Stimulated activated CD4-positive, alpha-beta T cell treated with anti-CD3 and anti-CD28 coated beads, Interleukin-1b, Interleukin-23, amount 100 ng/mL, for 4 hours (primary cell): Measurements from ENCODE around the gene KLK15.

Experiments used
- DNase-seq, 2 donors: peaks; one replicate each; pipeline ENCODE4 v3.0.0-alpha.2; 2020; ENCODE audit warnings: low read depth in 2 of 2

The KLK15 gene

DNA sequence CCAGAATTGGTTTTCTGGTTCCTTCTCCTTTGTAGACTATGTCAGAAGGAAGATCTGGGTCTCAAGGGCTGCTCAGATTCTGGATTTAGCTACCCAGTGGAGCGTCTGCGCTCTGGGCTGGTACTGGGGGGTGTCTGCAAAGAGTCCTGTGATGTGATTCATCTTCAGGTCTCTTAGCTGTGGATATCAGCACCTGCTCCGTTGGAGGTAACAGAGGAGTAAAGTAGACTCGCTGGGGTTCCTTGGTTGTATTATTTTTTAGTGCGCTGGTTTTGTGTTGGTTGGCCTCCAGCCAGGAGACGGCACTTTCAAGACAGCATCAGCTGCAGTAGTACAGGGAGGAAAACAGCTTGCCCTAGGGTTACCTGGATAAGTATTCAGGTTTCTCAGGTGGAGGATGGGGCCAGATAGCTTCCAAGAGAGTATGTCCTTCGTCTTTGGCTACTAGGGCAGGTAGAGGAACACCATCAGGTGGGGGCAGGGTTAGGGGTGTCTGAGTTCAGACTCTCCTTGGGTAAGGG is 10.4 kb upstream of the KLK15 start:
- DNase-seq, result no peak

DNA sequence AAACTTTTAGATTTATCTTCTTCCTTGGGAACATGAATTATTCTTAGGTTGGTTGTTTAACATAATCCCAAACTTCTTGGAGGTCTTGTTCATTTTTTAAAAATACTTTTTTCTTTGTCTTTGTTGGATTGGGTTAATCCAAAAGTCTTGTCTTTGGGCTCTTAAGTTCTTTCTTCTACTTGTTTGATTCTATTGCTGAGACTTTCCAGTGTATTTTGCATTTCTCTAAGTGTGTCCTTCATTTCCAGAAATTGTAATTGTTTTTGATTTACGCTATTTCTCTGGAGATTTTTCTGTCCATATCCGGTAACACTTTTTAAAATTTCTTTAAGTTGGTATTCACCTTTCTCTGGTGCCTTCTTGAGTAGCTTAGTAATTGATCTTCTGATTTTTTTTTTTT is 9.8 kb upstream of the KLK15 start:
- no peak for DNase-seq

DNA sequence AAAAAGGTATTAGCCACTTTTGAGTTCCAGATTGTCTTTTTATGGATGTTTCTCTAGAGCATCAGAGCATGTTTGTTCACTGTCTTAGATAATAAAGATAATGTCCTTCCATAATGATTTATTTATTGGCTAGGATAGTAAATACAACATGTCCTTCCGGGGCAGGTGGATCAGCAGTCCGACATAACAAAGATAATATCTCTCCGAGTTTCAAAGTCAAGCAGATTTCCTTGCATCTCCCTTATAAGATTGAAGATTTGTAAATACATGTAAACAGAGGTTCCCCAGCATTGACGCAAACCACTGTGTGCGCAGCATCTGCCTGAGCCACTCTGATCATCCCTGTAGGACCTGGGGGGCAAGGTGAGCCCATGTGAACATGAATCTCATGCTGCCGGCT is 8.8 kb upstream of the KLK15 start:
- no peak for DNase-seq

DNA sequence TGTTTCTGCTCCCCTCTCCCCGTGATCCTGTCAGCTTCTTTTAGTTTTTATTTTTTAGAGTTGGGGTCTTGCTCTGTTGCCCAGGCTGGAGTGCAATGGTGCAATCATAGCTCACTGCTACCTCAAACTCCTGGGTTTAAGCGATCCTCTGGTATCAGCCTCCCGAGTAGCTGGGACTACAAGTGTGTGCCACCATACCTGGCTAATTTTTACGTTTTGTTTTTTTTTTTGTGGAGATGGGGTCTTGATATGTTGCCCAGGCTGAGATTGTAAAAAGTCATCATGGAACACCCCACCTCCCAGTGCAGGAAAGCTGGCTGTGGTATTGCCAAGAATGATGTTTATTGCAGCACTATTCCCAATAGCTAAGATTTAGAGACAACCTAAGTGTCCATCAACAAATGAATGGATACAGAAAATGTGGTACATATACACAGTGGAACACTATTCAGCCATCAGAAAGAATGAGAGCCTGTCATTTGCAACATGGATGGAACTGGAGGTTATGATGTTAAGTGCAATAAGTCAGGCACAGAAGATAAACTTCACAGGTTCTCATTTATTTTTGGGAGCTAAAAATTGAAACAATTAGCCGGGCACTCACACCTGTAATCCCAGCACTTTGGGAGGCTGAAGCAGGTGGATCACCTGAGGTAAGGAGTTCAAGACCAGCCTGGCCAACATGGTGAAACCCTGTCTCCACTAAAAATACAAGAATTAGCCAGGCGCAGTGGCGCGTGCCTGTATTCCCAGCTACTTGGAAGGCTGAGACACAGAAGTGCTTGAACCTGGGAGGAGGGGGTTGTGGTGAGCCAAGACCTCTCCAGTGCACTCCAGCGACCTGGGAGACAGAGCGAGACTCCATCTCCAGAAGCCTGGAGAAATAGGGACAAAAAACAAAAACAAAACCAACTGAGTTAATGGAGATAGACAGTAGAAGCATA is 6.6 kb upstream of the KLK15 start:
- no peak for DNase-seq

DNA sequence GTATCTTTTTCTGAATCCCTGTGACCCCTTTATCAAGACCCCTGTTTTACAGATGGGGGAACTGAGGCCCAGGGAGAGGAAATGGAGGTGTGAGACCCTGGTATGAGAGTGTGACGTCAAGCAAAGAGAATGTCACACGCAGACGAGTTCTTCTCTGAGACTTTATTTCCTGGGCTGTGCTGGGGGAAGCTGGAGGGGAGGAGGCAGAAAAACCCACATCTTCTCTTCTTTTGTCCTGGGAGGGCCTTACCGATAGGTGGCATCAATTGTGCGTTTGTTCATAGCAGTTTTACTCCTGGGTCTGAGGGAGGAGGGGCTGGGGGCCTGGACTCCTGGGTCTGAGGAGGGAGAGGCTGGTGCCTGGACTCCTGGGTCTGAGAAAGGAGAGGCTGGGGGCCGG is 4.9 kb upstream of the KLK15 start:
- DNase-seq, result no peak

DNA sequence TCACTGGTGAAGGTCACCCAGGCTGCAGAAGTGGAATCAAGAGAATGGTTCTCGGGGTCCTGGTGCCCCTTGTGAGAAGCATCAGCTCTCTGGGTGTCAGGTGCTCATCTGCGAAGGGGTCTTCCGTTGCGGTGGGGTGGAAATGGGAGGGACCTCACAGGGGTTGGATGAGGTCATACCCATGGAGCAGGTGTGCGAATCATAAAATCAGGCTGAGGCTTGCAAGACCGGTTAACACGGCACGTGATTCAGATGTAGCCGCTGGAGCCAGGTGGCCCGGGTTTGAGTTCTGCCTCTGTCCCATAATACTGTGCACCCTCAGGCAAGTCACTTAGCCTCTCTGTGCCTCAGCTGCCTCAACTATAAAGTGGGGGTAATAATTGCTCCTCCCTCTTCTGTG is 3.9 kb upstream of the KLK15 start:
- no peak for DNase-seq

DNA sequence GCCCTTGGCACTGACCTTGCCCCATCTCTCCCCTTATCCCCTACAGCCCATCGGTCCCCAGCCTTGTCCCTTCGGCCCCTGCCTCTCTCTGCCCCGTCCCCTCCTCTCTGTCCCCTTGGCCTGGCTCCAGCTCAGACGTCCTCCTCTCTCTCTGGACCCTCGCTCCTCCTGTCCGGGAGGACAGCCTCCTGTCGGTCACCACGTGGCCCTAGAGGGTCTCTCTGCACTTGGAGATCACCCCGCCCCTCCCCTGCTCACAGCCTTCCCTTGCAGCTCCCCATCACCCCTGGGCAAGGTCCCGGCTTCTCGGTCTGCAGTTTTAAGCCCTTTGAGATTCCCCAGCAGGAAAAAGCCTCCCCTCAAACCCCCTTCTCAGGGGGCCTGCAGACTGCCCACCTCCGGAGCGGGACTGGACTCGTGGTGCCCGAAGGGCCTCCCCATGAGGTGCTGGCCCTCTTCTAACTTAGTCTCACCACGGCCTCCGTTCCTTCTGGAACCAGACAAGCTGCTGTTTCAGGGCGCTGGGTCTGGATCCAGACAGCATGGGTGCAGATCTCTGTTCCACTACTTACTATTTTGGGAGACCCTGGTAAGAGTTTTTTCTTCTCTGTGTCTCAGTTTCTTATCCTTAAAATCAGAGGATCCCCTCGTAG is 3.3 kb upstream of the KLK15 start:
- DNase-seq, result no peak

DNA sequence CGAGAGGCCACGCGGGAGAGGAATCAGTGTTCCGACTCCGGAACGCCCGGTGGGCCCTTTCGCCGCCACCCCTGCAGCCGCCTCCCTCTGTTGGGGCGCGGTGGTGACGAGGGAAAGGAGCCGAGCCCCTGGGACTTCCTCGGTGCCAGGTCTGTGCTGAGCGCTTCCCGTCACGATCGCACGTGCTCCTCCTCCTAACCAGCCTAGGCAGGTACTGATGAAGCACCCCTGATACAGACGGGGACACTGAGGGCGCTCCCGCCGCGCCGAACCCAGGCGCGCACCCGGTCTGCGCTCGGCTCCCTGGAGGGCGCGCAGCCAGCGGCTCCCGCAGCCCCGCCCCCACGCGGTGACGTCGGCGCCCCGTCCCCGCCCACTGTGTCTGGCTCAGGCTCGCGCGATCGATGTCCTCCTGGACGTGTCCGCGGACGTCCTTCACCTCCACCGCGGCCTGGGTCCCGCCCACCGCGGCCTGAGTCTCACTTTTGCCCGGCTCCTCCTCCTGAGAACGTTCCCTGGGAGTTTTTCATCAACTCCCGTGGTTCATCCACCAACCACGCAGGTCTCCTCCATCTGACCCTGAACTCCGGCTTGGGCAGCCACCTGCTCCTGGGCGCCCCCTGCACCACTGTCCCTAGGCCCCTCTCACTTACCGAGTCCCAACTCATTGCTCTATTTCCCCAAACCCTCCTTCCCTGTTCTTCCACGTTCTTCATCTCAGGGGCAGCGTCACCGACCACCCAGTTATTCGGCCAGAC is 2.6 kb upstream of the KLK15 start:
- DNase-seq, result peak; percentile 51 to 76

DNA sequence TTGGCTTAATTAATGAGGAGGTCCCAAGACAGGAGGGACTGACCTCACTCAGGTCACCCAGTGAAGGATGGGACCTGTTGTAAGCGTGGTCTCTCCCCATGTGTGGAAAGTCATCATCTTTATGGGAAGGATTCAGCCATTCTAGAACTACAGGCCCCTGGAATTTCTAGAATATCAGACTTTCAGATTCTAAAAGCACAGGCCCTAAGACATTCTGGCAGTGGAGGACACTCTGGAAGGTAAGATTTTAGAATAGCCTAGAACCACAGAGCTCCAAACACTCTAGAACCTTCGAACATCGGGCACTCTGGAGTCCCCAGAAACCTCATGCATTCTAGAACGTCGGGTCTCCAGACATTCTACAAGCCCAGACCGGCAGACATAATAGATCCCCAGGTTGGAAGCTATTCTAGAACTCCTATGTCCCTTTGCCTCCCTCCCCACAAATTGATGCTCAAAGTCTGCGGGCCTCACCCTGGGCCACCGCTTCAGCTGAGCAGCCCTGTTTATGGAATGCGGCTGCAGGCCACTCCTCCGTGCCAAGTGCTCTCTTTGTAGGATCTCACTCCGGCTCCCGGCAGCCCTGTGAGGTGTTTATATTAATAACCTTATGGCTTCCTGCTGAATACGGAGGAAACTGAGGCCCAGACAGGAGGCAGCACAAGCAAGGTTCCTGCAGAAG is 1.9 kb upstream of the KLK15 start:
- no peak for DNase-seq

DNA sequence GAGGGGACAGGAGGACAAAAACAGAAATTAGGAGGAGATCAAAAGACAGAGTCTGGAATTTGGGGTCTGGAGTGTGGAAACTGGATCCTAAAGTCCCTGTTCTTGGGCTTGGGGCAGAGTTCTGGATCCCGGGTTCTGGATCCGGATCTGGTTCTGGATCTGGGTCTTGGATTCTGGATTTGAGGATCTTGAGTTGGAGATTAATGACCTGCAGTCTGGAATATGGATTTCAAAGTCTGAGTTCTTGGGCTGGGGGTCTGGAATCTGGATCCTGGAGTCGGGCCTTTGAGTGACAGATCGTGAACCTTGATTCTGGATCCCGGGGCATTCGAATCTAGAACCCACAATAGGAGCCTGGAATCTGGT is 411 bp upstream of the KLK15 start:
- DNase-seq, result no peak

DNA sequence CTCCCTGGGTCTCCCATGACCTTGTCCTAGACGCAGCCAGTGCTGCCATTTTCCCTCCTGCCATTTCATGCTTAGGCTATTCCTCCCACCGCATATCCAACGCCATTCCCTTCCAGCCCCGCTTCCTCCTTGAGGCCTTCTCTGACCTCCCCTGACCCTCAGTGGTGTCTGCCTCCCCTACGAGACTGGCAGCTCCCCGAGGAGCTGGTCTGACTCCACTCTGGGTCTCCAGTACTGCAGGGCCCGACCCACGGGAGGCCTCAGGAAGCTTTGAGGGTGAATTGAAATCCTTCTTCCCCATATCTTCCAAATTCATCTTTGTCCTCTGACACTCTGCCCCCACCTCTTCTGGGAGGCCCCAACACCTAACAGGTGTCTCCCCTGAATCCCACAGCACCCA is 708 bp downstream of the KLK15 start:
- DNase-seq, result no peak

DNA sequence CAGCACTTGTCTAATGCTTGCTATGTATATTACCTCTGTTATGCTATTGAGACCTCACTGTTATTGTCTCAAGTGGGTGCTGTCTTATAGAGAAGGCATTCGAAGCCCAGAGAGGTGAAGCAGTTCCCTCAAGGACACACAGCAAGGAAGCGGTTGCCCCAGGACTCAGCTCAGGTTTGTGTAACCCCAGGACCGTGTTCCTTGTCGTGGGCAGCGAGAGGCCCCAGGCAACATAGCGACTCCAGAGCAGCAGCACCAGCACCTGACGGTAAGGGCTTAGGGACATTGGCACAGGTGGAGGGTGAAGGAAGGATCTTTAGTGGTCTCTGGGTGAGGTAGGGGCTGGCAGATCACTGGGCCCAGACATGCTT is 2.4 kb downstream of the KLK15 start:
- no peak for DNase-seq

DNA sequence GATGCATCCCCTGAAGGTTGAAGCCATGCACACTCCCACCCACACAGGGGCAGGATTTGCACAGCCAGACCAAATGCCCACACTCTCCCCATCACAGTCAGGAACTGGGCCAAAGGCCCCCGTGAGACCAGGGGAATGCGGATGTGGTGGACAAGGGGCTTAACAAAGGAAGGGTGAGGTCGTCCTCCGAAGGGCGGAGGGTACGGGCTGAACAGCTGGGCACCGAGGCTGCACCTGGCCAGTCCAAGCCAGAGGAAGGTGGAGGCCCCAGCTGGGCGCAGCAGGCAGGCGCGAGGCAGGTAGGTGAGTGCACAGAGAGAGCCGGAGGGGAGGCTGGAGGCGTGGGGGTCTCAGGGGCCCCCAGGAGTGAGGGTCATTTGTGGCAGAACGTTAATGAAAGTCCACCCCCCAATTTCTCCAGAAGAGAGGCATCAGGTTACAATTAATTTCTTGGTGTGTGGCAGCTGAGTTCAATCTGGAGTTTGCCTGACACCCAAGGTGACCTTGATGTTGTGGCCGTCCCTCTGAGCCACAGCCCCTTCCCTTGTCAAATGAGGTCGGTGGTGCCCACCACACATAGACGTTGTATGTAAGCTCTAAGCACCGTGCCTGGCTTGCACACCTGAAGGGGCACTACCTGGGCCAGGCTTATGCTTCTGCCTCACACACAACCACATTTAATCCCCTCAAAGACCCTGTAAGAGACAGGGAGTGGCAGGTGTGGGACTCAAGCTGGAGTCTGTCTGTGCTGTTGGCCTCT is 2.9 kb downstream of the KLK15 start:
- DNase-seq, result no peak

DNA sequence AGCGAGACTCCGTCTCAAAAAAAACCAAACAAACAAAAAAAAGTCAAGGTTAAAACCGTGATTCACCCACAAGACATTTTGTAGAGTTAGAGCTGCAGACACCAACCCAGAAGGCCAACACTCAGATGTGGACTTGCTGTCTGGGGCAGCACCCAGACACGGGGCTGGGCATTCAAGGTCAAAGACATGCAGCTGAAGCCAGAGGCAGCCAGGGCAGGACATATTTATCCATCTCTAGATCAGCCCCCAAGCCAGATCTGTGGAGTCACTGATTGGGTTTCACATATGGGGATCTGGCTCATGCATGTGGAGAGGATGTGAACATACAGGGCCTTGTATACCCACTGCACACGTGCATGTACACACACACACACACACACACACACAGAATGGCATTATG is 3.6 kb downstream of the KLK15 start:
- DNase-seq, result no peak

DNA sequence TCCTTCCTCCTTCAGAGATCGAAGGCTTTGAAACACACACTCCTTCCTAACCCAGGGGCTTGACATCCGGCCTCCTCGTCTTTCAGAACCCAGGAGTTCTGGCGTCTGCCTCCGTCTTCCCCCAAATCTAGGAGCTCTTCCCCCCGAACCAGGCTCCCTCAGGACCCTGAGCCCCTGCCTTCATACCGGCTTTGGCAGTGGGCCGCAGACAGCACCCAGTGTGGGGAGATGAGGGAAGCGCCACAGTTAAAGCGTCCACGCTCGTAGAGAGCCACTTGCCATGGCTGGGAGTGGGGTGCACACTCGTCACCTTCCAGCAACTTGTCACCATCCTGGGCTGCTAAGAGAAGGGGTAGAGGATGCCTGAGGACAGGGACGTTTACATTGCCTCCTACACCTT is 5.9 kb downstream of the KLK15 start:
- DNase-seq, result no peak

DNA sequence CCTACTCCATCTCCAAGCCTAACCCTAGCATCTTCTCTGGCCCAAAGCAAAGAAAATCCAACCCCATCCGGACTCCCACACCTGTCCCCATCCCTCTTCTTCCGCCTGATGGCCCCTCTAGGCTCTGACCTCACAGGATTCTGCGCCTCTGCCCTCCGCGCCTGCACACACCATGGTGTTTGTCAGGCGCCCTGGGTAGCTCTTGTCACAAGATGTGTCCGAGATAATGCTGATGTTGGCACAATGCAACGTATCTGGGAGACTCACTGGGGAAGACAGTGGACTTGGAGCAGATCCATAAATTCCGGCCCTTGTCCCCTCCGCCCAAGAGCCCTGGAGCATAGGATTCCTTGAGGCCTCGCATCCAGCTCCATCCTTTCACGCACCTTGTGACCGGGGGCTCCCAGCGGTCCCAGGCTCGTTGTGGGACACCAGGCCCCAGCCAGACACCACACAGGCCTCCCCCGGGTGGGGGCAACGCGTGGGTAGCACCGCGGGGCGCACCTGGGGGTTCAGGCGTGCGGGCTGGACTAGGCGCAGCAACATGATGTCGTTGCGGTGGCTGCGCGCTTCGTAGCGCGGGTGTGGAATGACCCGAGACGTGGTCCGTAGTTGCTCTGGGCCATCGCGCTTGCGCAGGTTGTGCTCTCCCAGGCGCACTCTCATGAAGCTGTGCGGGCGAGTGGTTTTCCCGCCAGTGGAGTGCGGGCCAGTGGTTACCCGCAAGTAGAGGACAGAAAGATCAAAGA is 6.7 kb downstream of the KLK15 start:
- no peak for DNase-seq

DNA sequence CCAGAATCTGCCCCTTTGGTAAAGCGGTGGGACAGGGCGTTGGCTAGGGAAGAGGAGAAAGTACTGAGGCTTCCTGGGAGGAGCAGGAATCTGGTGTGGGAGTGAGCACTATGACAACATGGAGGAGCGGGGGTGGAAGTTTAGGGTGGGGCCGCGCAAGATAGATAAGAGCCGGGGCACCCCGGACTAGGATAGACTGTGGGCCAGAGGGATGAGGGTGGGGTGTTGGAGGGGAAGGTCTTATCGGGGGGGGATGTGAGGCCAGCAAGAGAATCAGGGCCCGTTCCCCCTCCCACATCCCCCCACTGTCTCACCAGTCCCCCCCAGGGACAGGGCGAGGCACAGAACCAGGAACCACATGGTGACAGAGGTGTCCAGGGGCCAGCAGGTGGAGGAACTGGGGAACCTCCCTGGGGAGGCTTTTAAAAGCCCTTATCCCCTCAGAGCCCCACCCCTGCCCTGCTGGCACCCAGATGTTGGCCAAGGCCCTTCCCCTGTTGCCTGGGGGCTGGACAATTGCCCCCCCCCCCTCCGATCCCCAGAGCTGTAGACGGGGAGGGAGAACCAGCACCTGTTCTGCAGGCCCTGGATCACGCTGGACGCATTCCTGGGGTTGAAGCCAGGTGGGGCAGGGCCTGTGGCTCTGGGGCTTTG is 9.9 kb downstream of the KLK15 start, which contains the start of gene KLK1:
Gene KLK1 (minus strand): TSS at position 399 of the 654 bp plus-strand sequence. CDS start 39 bp downstream, at position 360.
- no peak for DNase-seq

DNA sequence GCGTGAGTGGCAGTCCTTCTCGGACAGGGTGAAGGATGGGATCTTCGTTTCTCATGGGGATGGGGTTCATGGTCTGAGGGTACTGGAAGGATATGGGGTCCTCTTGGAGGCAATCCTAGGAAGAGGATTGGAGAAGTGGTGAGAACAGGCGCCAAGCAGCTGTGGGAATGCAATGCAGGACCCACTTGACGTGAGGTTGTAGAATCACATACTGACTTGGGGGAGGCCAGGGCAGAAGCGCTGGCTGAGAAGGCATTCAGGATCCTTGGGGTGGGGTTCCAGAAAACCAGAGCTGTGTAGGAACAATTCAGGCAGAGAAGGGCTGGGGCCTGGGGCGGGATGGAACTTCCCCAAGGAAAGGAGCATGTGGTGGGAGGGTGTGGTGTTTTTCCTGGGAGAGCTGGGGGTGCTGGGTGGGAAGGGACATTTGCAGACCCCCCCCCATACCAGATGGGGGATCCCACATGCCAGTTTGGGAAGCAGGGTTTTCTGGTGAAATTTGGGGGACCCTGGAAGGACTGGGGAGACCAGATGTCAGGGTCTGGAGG is 10.6 kb downstream of the KLK15 start:
- DNase-seq, result no peak

DNA sequence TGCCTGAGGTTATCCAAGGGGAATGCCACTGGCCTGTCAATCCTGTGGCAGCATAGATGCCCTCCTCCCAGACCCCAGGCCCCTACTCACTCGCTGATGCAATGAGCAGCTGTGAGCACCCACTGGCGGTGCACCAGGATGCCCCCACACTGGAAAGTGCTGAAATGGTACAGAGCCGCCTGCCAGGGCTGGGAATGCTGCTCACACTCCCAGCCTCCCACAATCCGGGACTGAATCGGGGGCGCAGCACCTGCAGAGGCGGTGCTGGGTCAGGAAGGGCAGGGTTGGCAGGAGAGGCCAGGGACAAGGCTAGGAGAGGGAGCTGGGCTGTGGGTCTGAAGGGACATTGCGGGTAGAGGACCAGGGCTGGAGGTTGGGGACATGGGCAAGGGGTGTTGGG is 11.8 kb downstream of the KLK15 start:
- DNase-seq, result no peak

DNA sequence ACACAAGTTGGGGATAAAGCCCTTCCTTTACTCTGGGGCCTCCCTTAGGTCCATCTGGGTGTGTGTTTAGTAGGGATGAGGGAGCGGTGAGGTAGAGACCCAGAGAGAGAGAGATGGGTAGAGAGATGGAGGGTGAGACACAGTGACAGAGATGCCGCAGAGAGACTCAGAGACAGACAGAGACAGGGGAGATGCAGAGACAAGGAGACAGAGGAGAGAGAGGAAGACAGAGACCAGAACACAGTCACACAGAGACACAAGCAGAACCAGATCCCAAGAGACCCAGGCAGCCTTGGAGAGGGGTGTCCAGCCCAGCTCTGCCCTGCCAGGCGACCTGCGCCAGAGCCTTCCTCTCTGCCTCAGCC is 12.1 kb downstream of the KLK15 start:
- no peak for DNase-seq
